H54 (cell line): ENCODE measurements around the gene VAMP8.
"Not testable (repeated sequence)": the region's sequence is repeated elsewhere in the genome, so short reads cannot be mapped to it uniquely, and the experiment has no call there.

Source experiments
- DNase-seq: peaks from one replicate; pipeline ENCODE4 v3.0.0; 2011; ENCODE audit warnings: low spot score, mixed read lengths; ENCODE audit not compliant: insufficient read length
- FAIRE-seq: peaks from 3 replicates; lab custom pipeline; 2011; peaks lifted over from hg19 to GRCh38; lab: Jason Lieb, UNC
- POLR2A ChIP-seq: IDR thresholded peaks from 2 replicates; pipeline ENCODE4 v1.6.1; 2011; ENCODE audit warnings: low read depth, mild to moderate bottlenecking, low read length

Gene VAMP8

GRCh38 chr2:85590950-85591349 lies 13.6 kb downstream of the VAMP8 start:
- FAIRE-seq: no peak
- no peak for TF ChIP-seq POLR2A
- DNase-seq: no peak

- DNase-seq (no peak), FAIRE-seq (no peak)
- no peak for TF ChIP-seq POLR2A
Observed at GRCh38 chr2:85591563-85591962, 14.2 kb downstream of the VAMP8 start.

GRCh38 chr2:85592299-85592698 lies 14.9 kb downstream of the VAMP8 start:
- not testable (repeated sequence) for FAIRE-seq

GRCh38 chr2:85593023-85593422 lies 15.6 kb downstream of the VAMP8 start:
- DNase-seq (no peak), FAIRE-seq (no peak)
- no peak for TF ChIP-seq POLR2A

More at GRCh38 chr2:85592299-85592698, 14.9 kb downstream of the VAMP8 start:
- DNase-seq: not testable (repeated sequence)

- no peak for TF ChIP-seq POLR2A
- FAIRE-seq (no peak), DNase-seq (no peak)
Observed at GRCh38 chr2:85594715-85595300, 17.4 kb downstream of the VAMP8 start.

GRCh38 chr2:85595301-85596025 lies 18.1 kb downstream of the VAMP8 start, which contains the start of gene RNF181:
RNF181 (plus strand) TSS chr2:85595745; CDS start chr2:85595764, 19 bp downstream.
- peak; percentile 41 for FAIRE-seq
- peak; percentile 95 for DNase-seq
- TF ChIP-seq POLR2A: peak; percentile 73

GRCh38 chr2:85596026-85596333 lies 18.6 kb downstream of the VAMP8 start:
- FAIRE-seq (no peak), DNase-seq (no peak)
- TF ChIP-seq POLR2A: no peak

GRCh38 chr2:85596486-85597143 lies 19.2 kb downstream of the VAMP8 start:
- no peak for FAIRE-seq
- no peak for DNase-seq

GRCh38 chr2:85597241-85597640 lies 19.9 kb downstream of the VAMP8 start:
- TF ChIP-seq POLR2A: no peak
- DNase-seq (no peak), FAIRE-seq (no peak)

More at GRCh38 chr2:85596486-85597143, 19.2 kb downstream of the VAMP8 start:
- no peak for TF ChIP-seq POLR2A

GRCh38 chr2:85598594-85599340 lies 21.4 kb downstream of the VAMP8 start:
- TF ChIP-seq POLR2A: no peak
- no peak for FAIRE-seq
- no peak for DNase-seq

- DNase-seq (no peak), FAIRE-seq (no peak)
- TF ChIP-seq POLR2A: no peak
Observed at GRCh38 chr2:85599468-85600234, 22.3 kb downstream of the VAMP8 start.

GRCh38 chr2:85600235-85600575 lies 22.8 kb downstream of the VAMP8 start:
- no peak for FAIRE-seq
- no peak for TF ChIP-seq POLR2A
- DNase-seq: no peak
